A673 (cell line): ENCODE measurements around the gene NRXN3.

Experiments
- EZH2 ChIP-seq: fragments of 200-600 bp; sonication (generic); IDR thresholded peaks from 2 replicates; pipeline ENCODE4 v1.6.1; 2017; ENCODE audit warnings: borderline replicate concordance, low read depth, mild to moderate bottlenecking, mixed read lengths, antibody characterized with exemption, low read length; ENCODE audit not compliant: poor library complexity, severe bottlenecking
- TF ChIP-seq, protein P1 (sequence below): fragments of 300-800, 200-600 bp; sonication (generic); conservative IDR thresholded peaks from 2 replicates; pipeline ENCODE4 v1.5.1; 2017; ENCODE audit warnings: low read depth, mild to moderate bottlenecking, antibody characterized with exemption, low read length, moderate library complexity, mixed read lengths

DNA sequence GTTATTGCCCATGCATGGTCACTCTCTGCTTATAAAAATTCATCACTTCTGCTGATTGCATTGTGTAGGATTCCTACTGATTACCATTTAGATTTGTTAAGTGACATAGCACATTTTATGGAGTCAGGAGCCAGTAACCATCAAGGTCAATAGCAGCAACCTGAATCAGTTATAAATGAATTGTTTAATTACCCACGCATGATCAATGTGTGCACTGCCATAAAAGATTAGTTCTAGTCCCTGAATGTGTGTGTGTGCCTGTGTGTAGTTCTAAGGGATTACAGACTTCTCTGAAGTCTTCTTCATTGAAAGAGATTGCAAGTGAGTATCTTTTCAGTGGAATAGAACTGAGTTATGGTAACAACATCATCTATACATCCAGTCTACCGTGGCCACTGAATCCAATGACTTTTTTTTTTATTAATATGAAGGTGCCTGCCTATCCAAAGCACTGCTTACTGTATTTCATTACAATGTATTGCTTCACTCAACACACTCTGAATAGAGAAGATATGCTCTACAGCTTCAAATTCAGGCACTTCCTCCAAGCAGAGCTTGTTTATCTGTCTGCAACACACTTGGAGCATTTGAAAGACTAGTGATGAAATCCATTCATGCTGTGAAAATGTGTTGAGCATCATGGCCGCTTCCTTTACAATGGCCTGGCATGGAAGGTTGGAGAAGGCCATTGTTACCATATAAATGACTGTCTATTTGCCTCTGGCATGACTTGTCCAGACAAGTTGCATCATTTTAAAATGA is 1659.4 kb downstream of the NRXN3 start:
- TF ChIP-seq, protein P1, sequence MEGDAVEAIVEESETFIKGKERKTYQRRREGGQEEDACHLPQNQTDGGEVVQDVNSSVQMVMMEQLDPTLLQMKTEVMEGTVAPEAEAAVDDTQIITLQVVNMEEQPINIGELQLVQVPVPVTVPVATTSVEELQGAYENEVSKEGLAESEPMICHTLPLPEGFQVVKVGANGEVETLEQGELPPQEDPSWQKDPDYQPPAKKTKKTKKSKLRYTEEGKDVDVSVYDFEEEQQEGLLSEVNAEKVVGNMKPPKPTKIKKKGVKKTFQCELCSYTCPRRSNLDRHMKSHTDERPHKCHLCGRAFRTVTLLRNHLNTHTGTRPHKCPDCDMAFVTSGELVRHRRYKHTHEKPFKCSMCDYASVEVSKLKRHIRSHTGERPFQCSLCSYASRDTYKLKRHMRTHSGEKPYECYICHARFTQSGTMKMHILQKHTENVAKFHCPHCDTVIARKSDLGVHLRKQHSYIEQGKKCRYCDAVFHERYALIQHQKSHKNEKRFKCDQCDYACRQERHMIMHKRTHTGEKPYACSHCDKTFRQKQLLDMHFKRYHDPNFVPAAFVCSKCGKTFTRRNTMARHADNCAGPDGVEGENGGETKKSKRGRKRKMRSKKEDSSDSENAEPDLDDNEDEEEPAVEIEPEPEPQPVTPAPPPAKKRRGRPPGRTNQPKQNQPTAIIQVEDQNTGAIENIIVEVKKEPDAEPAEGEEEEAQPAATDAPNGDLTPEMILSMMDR: no peak
- TF ChIP-seq EZH2: no peak
